ENCODE measurements around the gene GTF2H4. TPM values are rescaled to one million over a fixed set of nuclear protein-coding genes. Genes with fewer than 3 reads are reported as not detected.

GTF2H4 gene
- total RNA-seq, 2 donors from 2014 or later = 60.0 to 67.9 TPM

DNA sequence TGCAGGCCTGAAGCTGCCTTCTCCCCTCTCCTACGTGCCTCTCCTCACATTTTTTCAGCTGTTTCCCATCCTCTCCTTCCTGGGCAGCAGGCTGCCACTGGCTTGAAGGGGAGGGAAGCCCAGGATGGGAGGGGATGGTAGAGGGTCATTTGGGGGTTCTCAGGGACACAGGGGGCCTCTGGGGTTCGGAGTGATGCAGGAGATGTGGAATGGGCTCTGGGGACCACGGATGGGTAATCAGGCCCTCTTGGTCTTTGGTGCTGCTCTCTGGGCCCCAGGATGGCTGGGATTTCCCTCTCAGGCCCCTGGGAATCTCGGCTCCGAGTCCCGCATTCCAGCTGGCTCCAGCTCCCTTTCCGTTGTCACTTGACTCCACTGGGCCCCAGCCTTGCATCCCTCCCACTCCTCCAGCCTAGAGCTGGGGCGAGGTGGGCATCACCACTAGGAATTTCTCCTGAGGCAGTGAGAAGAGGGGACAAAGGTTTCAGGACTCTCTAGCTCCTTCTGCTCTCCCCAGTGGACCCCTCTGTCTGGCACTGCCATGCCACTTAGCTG lies 25.7 kb upstream of the GTF2H4 start:
- Histone ChIP-seq H3K27me3 (ENCODE audit: control insufficient read depth, insufficient read depth, low read length, poor library complexity, severe bottlenecking) (no peaks in the 10 kb centered on the region), H3K9me3 (ENCODE audit: control insufficient read depth, low read length) (no peaks in the 10 kb centered on the region), H3K4me1 (ENCODE audit: control insufficient read depth, insufficient read depth, low read length) (peaks cover 18% of the 10 kb centered on the region), H3K36me3 (ENCODE audit: control insufficient read depth, insufficient read depth, low read length) (no peaks in the 10 kb centered on the region), H3K4me3 (ENCODE audit: low read length) (peak overlapping the region; percentile 90), H3K27ac (ENCODE audit: low read depth, low read length) (peak overlapping the region; percentile 99), H3K9ac (ENCODE audit: extremely low read depth, low read length, poor library complexity, severe bottlenecking) (no peak overlapping the region)
- Mint-ChIP-seq H3K9me3 (no peaks in the 10 kb centered on the region), H3K4me3 (peak overlapping the region; percentile 79), H3K36me3 (ENCODE audit: low read depth) (no peaks in the 10 kb centered on the region), H3K27me3 (ENCODE audit: insufficient read depth) (peaks cover 3% of the 10 kb centered on the region), H3K4me1 (peaks cover 66% of the 10 kb centered on the region), H3K27ac (peak overlapping the region; percentile 89)
- no peak for TF ChIP-seq CTCF (conservative IDR thresholded peaks at IDR 0.05)
- WGBS, 2 experiments (ENCODE audit: insufficient coverage in 1 of 2, insufficient read length in 1 of 2) = 29 to 39% methylated on average over 4 to 8 of the region's 8 CpGs
- DNase-seq = no peak

GRCh38 chr6:30882759-30883684 lies 25.0 kb upstream of the GTF2H4 start:
- 15 to 32% methylated on average over 3 to 15 of the region's 15 CpGs for WGBS, 2 experiments (ENCODE audit: insufficient coverage in 1 of 2, insufficient read length in 1 of 2)
- no peaks in the 10 kb centered on the region for H3K9me3 Mint-ChIP-seq
- Histone ChIP-seq H3K27me3 (ENCODE audit: control insufficient read depth, insufficient read depth, low read length, poor library complexity, severe bottlenecking) (no peaks in the 10 kb centered on the region), H3K4me1 (ENCODE audit: control insufficient read depth, insufficient read depth, low read length) (peaks cover 15% of the 10 kb centered on the region), H3K36me3 (ENCODE audit: control insufficient read depth, insufficient read depth, low read length) (no peaks in the 10 kb centered on the region), H3K9me3 (ENCODE audit: control insufficient read depth, low read length) (no peaks in the 10 kb centered on the region), H3K9ac (ENCODE audit: extremely low read depth, low read length, poor library complexity, severe bottlenecking) (peak overlapping the region; percentile 43), H3K27ac (ENCODE audit: low read depth, low read length) (peak overlapping the region; percentile 99), H3K4me3 (ENCODE audit: low read length) (peak overlapping the region; percentile 90)
- TF ChIP-seq CTCF (conservative IDR thresholded peaks at IDR 0.05) = no peak
- peak overlapping the region; percentile 89 for H3K27ac Mint-ChIP-seq
- H3K4me3 Mint-ChIP-seq = peak overlapping the region; percentile 79
- H3K36me3 Mint-ChIP-seq (ENCODE audit: low read depth) = no peaks in the 10 kb centered on the region
- H3K4me1 Mint-ChIP-seq = peaks cover 62% of the 10 kb centered on the region
- peaks cover 3% of the 10 kb centered on the region for H3K27me3 Mint-ChIP-seq (ENCODE audit: insufficient read depth)
- peak; percentile 94 for DNase-seq

- Histone ChIP-seq H3K36me3 (ENCODE audit: control insufficient read depth, insufficient read depth, low read length) (peaks cover 5% of the 10 kb centered on the region), H3K27me3 (ENCODE audit: control insufficient read depth, insufficient read depth, low read length, poor library complexity, severe bottlenecking) (no peaks in the 10 kb centered on the region), H3K4me3 (ENCODE audit: low read length) (peak within 1 kb of the TSS; percentile 90), H3K4me1 (ENCODE audit: control insufficient read depth, insufficient read depth, low read length) (peaks cover 13% of the 10 kb centered on the region), H3K27ac (ENCODE audit: low read depth, low read length) (peak within 1 kb of the TSS; percentile 99), H3K9ac (ENCODE audit: extremely low read depth, low read length, poor library complexity, severe bottlenecking) (peak within 1 kb of the TSS; percentile 43), H3K9me3 (ENCODE audit: control insufficient read depth, low read length) (no peaks in the 10 kb centered on the region)
- Mint-ChIP-seq H3K36me3 (ENCODE audit: low read depth) (peaks cover 6% of the 10 kb centered on the region), H3K4me3 (peak within 1 kb of the TSS; percentile 79), H3K4me1 (peaks cover 58% of the 10 kb centered on the region), H3K27me3 (ENCODE audit: insufficient read depth) (no peaks in the 10 kb centered on the region), H3K9me3 (no peaks in the 10 kb centered on the region), H3K27ac (peak within 1 kb of the TSS; percentile 89)
- peak; percentile 84 for DNase-seq
- WGBS, 2 experiments (ENCODE audit: insufficient coverage in 1 of 2, insufficient read length in 1 of 2) = 3 to 13% methylated on average over 7 to 61 of the region's 62 CpGs
- no peak for TF ChIP-seq CTCF (conservative IDR thresholded peaks at IDR 0.05)
These were observed 24.1 kb upstream of the GTF2H4 start, which contains the start of gene DDR1 for GRCh38 chr6:30883685-30884520. Gene DDR1, plus strand, starts transcription at chr6:30884519. Its CDS starts 4,211 bp downstream, at chr6:30888730.

All from endodermal cell (in vitro differentiated cells).